ENCODE results near the gene IQGAP2.

The IQGAP2 gene

DNA sequence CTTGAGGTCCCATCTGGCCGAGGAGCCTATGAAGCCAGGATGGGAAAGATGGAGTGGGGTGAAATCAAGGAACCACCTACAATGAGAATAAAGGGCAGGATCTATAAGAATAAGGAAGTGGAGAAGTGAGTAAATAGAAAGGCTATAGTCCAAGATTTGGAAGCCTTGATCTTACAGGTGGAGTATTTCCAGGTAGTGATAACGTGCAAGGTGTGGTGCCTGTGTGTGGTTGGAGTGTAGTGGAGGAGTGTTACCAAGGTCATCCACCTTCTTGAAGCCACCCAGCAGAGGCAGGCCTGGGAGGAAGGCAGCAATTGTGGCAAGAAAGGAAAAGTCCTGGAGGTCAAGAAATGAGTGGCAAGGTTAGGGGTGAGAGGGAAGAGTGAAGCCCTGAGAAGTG is 72.9 kb downstream of the IQGAP2 start:
- DNase-seq (ENCODE audit: low read depth), result no peak
- no peak overlapping the region for H3K4me3 ChIP-seq (ENCODE audit: low read depth, low read length)
- in situ Hi-C loops (cut with HindIII; ENCODE audit: low sequenced_read_pairs), result no loop called here
- TF ChIP-seq, protein P1, sequence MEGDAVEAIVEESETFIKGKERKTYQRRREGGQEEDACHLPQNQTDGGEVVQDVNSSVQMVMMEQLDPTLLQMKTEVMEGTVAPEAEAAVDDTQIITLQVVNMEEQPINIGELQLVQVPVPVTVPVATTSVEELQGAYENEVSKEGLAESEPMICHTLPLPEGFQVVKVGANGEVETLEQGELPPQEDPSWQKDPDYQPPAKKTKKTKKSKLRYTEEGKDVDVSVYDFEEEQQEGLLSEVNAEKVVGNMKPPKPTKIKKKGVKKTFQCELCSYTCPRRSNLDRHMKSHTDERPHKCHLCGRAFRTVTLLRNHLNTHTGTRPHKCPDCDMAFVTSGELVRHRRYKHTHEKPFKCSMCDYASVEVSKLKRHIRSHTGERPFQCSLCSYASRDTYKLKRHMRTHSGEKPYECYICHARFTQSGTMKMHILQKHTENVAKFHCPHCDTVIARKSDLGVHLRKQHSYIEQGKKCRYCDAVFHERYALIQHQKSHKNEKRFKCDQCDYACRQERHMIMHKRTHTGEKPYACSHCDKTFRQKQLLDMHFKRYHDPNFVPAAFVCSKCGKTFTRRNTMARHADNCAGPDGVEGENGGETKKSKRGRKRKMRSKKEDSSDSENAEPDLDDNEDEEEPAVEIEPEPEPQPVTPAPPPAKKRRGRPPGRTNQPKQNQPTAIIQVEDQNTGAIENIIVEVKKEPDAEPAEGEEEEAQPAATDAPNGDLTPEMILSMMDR (IDR thresholded peaks at IDR 0.05; ENCODE audit: low read depth, low read length, missing control alignments), result no peak

DNA sequence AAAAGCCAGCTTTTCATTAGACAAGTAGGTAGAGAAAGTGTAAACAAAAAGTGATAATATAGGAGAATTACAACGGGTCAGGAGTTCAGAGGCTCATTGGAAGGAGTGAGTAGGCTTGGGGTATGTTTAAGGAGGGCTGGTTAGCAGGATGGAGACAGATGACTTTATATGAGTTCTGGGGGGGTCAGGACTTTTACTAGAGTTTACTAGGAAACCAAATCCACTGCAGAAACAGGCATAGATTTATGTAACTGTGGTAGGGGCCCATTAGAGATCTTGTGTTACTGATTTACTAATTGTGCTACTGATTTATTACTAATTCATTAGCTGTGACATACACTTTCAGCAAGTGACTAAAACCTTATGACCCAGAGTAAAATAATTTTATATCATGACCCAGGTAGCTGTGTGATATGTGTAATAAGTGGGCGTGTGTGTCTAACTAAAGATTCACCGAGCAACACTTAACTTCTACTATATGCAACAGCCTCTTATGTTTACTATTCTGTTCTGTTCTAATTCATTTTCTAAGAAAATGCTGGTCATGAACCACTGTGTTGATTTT is 73.5 kb downstream of the IQGAP2 start:
- DNase-seq (ENCODE audit: low read depth), result no peak
- in situ Hi-C loops (cut with HindIII; ENCODE audit: low sequenced_read_pairs), result no loop called here
- TF ChIP-seq, protein P1 (IDR thresholded peaks at IDR 0.05; ENCODE audit: low read depth, low read length, missing control alignments), result no peak
- no peak overlapping the region for H3K4me3 ChIP-seq (ENCODE audit: low read depth, low read length)

DNA sequence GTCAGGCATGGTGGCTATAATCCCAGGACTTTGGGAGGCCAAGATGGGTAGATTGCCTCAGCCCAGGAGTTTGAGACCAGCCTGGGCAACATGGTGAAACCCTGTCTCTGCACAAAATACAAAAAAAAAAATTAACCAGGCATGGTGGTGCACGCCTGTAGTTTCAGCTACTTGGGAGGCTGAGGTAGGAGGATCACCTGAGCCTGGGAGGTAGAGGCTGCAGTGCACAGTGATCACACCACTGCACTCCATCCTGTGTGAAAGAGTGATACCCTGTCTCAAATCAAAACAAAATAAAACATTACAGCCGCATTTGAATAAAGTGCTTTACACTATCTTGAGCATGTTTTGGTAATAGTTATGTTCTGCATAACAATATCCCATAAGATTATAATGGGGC is 74.0 kb downstream of the IQGAP2 start:
- in situ Hi-C loops (cut with HindIII; ENCODE audit: low sequenced_read_pairs), result no loop called here
- no peak for DNase-seq (ENCODE audit: low read depth)
- TF ChIP-seq, protein P1 (IDR thresholded peaks at IDR 0.05; ENCODE audit: low read depth, low read length, missing control alignments), result no peak
- H3K4me3 ChIP-seq (ENCODE audit: low read depth, low read length), result no peak overlapping the region

DNA sequence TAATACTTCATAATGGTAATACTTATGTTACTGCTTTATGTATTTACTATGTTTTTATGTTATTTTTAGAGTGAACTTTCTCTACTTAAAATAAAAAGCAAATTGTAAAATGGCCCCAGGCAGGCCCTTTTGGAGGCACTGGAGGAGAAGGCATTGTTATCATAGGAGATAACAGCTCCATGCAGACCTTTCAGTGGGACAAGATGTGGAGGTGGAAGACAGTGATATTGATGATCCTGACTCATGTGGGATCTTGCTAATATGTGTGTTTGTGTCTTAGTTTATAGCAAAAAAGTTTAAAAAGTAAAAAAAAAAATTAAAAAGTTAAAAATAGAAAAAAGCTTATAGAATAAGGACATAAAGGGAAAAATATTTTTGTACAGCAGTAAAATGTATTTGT is 74.5 kb downstream of the IQGAP2 start:
- in situ Hi-C loops (cut with HindIII; ENCODE audit: low sequenced_read_pairs), result no loop called here
- no peak overlapping the region for H3K4me3 ChIP-seq (ENCODE audit: low read depth, low read length)
- TF ChIP-seq, protein P1 (IDR thresholded peaks at IDR 0.05; ENCODE audit: low read depth, low read length, missing control alignments), result no peak
- DNase-seq (ENCODE audit: low read depth), result no peak

DNA sequence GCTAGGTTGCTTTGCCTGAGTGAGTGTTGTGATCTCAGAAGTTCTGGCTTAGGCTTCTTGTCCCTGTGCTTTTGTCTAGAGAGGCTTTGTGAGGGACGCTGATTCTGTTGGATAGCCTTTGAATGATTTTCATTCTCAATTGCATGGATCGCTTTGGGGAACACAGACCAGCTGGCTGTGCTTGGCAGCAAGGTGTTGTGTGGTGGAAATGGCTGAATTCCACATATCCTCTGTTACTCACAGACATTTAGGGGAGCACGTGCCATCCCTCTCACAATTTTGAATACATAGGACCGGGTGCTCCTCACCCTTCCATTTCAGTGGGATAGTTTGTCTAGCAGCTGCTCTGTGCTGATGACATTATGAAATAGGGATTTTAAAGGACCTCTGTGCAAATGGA is 76.2 kb downstream of the IQGAP2 start:
- TF ChIP-seq, protein P1 (IDR thresholded peaks at IDR 0.05; ENCODE audit: low read depth, low read length, missing control alignments), result no peak
- H3K4me3 ChIP-seq (ENCODE audit: low read depth, low read length), result no peak overlapping the region
- in situ Hi-C loops (cut with HindIII; ENCODE audit: low sequenced_read_pairs), result no loop called here
- DNase-seq (ENCODE audit: low read depth), result no peak

DNA sequence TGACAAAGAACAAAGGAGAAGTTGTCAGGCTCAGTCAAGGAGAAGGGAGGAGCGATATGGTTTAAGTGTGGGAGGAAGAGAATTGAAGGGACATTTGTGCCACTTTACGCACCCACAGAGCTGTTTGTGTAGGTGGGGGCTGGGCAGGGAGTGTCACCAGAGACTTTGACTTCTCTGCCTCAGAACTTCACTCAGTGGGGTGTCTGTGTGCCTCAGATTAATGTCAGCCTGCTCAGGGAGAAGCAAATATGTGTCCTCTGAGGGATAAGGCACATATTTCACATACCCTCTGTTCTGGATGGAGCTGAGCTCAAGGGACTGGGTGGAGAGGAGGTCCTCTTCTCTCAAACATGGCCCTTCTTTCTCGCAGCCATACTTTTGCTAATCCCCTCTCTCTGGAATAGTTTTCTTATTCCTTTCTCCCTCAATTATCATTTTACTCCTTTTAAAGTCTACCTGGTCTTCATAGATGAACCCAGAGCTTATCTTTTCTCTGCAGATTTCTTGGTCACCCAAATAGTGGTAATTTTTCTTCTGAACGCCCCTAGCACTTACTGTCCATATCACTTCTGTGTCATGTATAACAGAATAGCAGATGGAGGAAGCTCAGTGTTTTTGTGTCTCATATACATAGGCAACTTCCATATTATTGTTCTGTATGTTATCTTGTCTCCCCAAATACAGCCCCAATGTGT is 77.0 kb downstream of the IQGAP2 start:
- no peak for DNase-seq (ENCODE audit: low read depth)
- no peak overlapping the region for H3K4me3 ChIP-seq (ENCODE audit: low read depth, low read length)
- in situ Hi-C loops (cut with HindIII; ENCODE audit: low sequenced_read_pairs), result no loop called here
- TF ChIP-seq, protein P1 (IDR thresholded peaks at IDR 0.05; ENCODE audit: low read depth, low read length, missing control alignments), result no peak

Data from astrocyte of the cerebellum (primary cell).